ENCODE measurements around the gene ZNF280C.

DNA sequence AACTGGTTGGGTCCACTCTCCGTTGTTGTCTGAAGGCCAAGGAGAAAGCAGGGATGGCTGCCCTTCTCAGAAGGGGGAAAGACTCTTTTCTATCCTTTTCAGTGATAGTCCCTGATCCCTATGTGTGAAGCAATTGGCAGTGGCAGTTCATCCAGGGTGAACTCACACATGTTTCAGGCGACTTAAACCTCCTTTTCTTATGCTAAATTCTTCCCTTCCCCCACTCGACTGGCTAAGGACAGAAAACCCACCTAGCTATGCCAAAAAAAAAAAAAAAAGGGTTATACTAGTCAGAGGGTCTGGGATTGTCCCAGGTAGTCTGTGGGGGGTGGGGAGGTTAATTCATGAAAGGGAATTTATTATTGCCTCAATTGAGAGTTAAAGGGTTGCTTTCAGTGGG, 12.2 kb upstream of the ZNF280C start:
- TF ChIP-seq, protein P1, sequence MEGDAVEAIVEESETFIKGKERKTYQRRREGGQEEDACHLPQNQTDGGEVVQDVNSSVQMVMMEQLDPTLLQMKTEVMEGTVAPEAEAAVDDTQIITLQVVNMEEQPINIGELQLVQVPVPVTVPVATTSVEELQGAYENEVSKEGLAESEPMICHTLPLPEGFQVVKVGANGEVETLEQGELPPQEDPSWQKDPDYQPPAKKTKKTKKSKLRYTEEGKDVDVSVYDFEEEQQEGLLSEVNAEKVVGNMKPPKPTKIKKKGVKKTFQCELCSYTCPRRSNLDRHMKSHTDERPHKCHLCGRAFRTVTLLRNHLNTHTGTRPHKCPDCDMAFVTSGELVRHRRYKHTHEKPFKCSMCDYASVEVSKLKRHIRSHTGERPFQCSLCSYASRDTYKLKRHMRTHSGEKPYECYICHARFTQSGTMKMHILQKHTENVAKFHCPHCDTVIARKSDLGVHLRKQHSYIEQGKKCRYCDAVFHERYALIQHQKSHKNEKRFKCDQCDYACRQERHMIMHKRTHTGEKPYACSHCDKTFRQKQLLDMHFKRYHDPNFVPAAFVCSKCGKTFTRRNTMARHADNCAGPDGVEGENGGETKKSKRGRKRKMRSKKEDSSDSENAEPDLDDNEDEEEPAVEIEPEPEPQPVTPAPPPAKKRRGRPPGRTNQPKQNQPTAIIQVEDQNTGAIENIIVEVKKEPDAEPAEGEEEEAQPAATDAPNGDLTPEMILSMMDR (IDR thresholded peaks at IDR 0.05 in 8 of 11, conservative IDR thresholded peaks at IDR 0.05 in 3 of 11) = no peak
- TF ChIP-seq POLR2A (IDR thresholded peaks at IDR 0.05) = no peak

All from spleen (tissue), 7 donors.